Activated naive CD4-positive, alpha-beta T cell treated with anti-CD3 and anti-CD28 coated beads, Interleukin-2, amount 50 U/mL, for 72 hours (primary cell): ENCODE data around the gene SMG5. TPM values are rescaled to one million over a fixed set of nuclear protein-coding genes. Genes with fewer than 3 reads are reported as not detected.
A peak's percentile ranks its signal among the peaks of the same experiment; 100 is the strongest.

Experiments used
- ATAC-seq, 2 donors: fragments of 150-1000 bp; cut with Tn5 transposase; 2 replicates each; pipeline ENCODE4 v1.10.0; 2021; ENCODE audit warnings: mild to moderate bottlenecking in 2 of 2, moderate library complexity in 2 of 2
- DNase-seq, 2 donors: peaks; one replicate each; pipeline ENCODE4 v3.0.0; 2021 to 2022; ENCODE audit warnings: low spot score in 2 of 2
- H3K27ac Mint-ChIP-seq, 2 donors: one replicate each; pipeline ENCODE4 v1.8.0; 2022; ENCODE audit warnings: mild to moderate bottlenecking in 2 of 2, mixed read lengths in 2 of 2
- H3K36me3 Mint-ChIP-seq, 2 donors: one replicate each; pipeline ENCODE4 v1.8.0; 2022; ENCODE audit warnings: mixed read lengths in 2 of 2
- H3K9me3 Mint-ChIP-seq, 2 donors: one replicate each; pipeline ENCODE4 v1.8.0; 2022; ENCODE audit warnings: mixed read lengths in 2 of 2
- total RNA-seq, 2 donors: library from RNA; stranded (reverse); gene quantifications; one replicate each; pipeline ENCODE4 v1.2.3, GENCODE V29; 2022

The SMG5 gene
- total RNA-seq, 2 donors from 2014 or later: 80.4 to 115 TPM

- Mint-ChIP-seq H3K36me3 (peaks cover 17 to 58% of the 10 kb centered on the region in 2 donors), H3K27ac (peak within 1 kb of the TSS; percentile 97 to 100), H3K9me3 (peaks cover 0 to 4% of the 10 kb centered on the region in 2 donors)
- DNase-seq (peak; percentile 95 to 97), ATAC-seq (peak; percentile 92)
Observed at GRCh38 chr1:156212833-156213643, 69.6 kb downstream of the SMG5 start, which contains the start of gene PMF1. Gene PMF1, plus strand, starts transcription at chr1:156213007. Its CDS starts 9 bp downstream, at chr1:156213016.

GRCh38 chr1:156212130-156212529 lies 70.5 kb downstream of the SMG5 start:
- DNase-seq: no peak
- peak overlapping the region; percentile 97 to 100 for H3K27ac Mint-ChIP-seq
- H3K36me3 Mint-ChIP-seq: peaks cover 17 to 64% of the 10 kb centered on the region in 2 donors
- peaks cover 0 to 4% of the 10 kb centered on the region in 2 donors for H3K9me3 Mint-ChIP-seq
- no peak for ATAC-seq

- ATAC-seq (no peak), DNase-seq (no peak)
- H3K9me3 Mint-ChIP-seq: peaks cover 0 to 4% of the 10 kb centered on the region in 2 donors
- H3K27ac Mint-ChIP-seq: peak overlapping the region in 1 of 2 donors; percentile 97
- H3K36me3 Mint-ChIP-seq: peaks cover 17 to 64% of the 10 kb centered on the region in 2 donors
Observed at GRCh38 chr1:156211243-156211642, 71.4 kb downstream of the SMG5 start.

DNA sequence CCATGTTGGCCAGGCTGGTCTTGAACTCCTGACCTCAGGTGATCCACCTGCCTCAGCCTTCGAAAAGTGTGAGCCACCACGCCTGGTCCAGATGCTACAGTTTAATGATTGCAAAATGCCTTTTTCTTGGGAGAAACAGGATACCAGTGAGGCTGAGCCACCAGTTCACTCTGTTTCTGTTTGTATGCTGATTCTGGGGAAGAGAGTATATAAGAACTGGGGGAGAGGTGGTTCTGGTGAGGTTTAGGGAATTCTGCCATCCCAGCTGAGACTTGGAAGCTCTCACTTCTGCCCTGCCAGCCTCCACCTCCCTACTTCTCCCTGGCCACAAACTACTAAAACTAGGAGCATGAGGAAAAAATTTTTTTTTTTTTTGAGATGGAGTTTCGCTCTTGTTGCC lies 77.9 kb downstream of the SMG5 start:
- ATAC-seq (no peak), DNase-seq (no peak)
- H3K36me3 Mint-ChIP-seq: peaks cover 16 to 35% of the 10 kb centered on the region in 2 donors
- no peaks in the 10 kb centered on the region for H3K9me3 Mint-ChIP-seq
- no peak overlapping the region for H3K27ac Mint-ChIP-seq

GRCh38 chr1:156203331-156203730 lies 79.3 kb downstream of the SMG5 start:
- Mint-ChIP-seq H3K27ac (no peak overlapping the region), H3K9me3 (no peaks in the 10 kb centered on the region), H3K36me3 (peaks cover 23 to 41% of the 10 kb centered on the region in 2 donors)
- ATAC-seq (no peak), DNase-seq (no peak)

- Mint-ChIP-seq H3K36me3 (peaks cover 30 to 47% of the 10 kb centered on the region in 2 donors), H3K27ac (peak overlapping the region; percentile 83 to 90), H3K9me3 (no peaks in the 10 kb centered on the region)
- DNase-seq (no peak), ATAC-seq (peak in 1 of 2 donors; percentile 24)
Observed at GRCh38 chr1:156200044-156200443, 82.6 kb downstream of the SMG5 start.

Other genes with a start within 250 kb of the SMG5 start
- gene UBQLN4, start 229.0 kb downstream of the SMG5 start, total RNA-seq: 10 to 100 TPM; 31.3 to 32.2 TPM
- 10 to 100 TPM; 36.0 to 51.7 TPM for gene LAMTOR2, start 228.0 kb downstream of the SMG5 start, total RNA-seq
- under 1 TPM; 0.36 to 0.89 TPM for gene RAB25, start 221.7 kb downstream of the SMG5 start, total RNA-seq
- under 1 TPM; 0.16 to 0.49 TPM for gene MEX3A, start 200.4 kb downstream of the SMG5 start, total RNA-seq
- 100 to 1,000 TPM; 116 to 147 TPM for gene LMNA, start 168.1 kb downstream of the SMG5 start, total RNA-seq
- gene SEMA4A, start 129.2 kb downstream of the SMG5 start, total RNA-seq: 10 to 100 TPM; 10.5 to 36.2 TPM
- 10 to 100 TPM; 79.1 to 82.1 TPM for gene SLC25A44, start 88.7 kb downstream of the SMG5 start, total RNA-seq
- 100 to 1,000 TPM; 120 to 156 TPM for gene PMF1, start 69.8 kb downstream of the SMG5 start, total RNA-seq
- gene BGLAP, start 40.6 kb downstream of the SMG5 start, total RNA-seq: 1 to 10 TPM; 4.3 to 9.7 TPM
- gene PAQR6, start 34.8 kb downstream of the SMG5 start, total RNA-seq: 1 to 10 TPM; 9.3 to 9.5 TPM
- gene TMEM79, start 1.5 kb upstream of the SMG5 start, total RNA-seq: 10 to 100 TPM; 11.0 to 24.4 TPM
- gene GLMP, start 12.9 kb upstream of the SMG5 start, total RNA-seq: 10 to 100 TPM; 16.2 to 25.9 TPM
- not detected for gene VHLL, start 16.5 kb upstream of the SMG5 start, total RNA-seq
- 100 to 1,000 TPM; 229 to 347 TPM for gene CCT3, start 55.5 kb upstream of the SMG5 start, total RNA-seq
- gene TSACC, start 55.7 kb upstream of the SMG5 start, total RNA-seq: under 1 TPM in 1 of 2 donors, not detected in 1; 0.76 TPM
- gene RHBG, start 86.4 kb upstream of the SMG5 start, total RNA-seq: not detected
- 10 to 100 TPM; 31.7 to 62.5 TPM for gene MEF2D, start 217.9 kb upstream of the SMG5 start, total RNA-seq